ENCODE measurements around the gene GRAMD1A. TPM values are rescaled to one million over a fixed set of nuclear protein-coding genes. Genes with fewer than 3 reads are reported as not detected.

The GRAMD1A gene
- total and polyA plus RNA-seq, 9 of the 15 experiments (the other 6 are each of a cell fraction or from before 2014, with no cell fraction given): 1.4 to 63.8 (median 38.5) TPM

GRCh38 chr19:35039881-35040825, 40.0 kb downstream of the GRAMD1A start (continued):
- TF ChIP-seq TRIM25 (IDR thresholded peaks at IDR 0.05; ENCODE audit: borderline replicate concordance): 0 out of 2 replicates have a peak, but pooled peaks have one; percentile 48
- peak; percentile 87 for TF ChIP-seq SMARCA5 (IDR thresholded peaks at IDR 0.05)
- TF ChIP-seq RBM25 (IDR thresholded peaks at IDR 0.05; ENCODE audit: low read depth, low read length, severe bottlenecking): no peak
- TF ChIP-seq ZBTB5 (IDR thresholded peaks at IDR 0.05): 0 out of 2 replicates have a peak, but pooled peaks have one; percentile 26
- peak; percentile 56; the same call in 1 of the 2 replicates for TF ChIP-seq HLTF (IDR thresholded peaks at IDR 0.05)
- TF ChIP-seq OTX1 (CRISPR knock-in tag; IDR thresholded peaks at IDR 0.05): peak; percentile 40; the same call in 1 of the 2 replicates
